Ovary (tissue), 9 donors: ENCODE data around the gene CDK4. TPM values are rescaled to one million over a fixed set of nuclear protein-coding genes. Genes with fewer than 3 reads are reported as not detected.
A peak's percentile ranks its signal among the peaks of the same experiment; 100 is the strongest.

Source experiments
- DNase-seq, 5 donors: peaks; one replicate each; pipeline ENCODE4 v3.0.0-alpha.2; 2019 to 2020
- H3K27ac ChIP-seq, 2 donors: fragments of 200-600 bp; one replicate each; pipeline versions ENCODE4 v1.5.1 to v1.8.0; 2019 to 2022
- H3K27me3 ChIP-seq: fragments of 200-600 bp; one replicate; pipeline ENCODE4 v1.8.0; 2022
- H3K36me3 ChIP-seq: fragments of 200-600 bp; sonication (generic); one replicate; pipeline ENCODE4 v1.5.1; 2019
- H3K4me1 ChIP-seq: one replicate; pipeline ENCODE4 v1.8.1; 2013; ENCODE audit warnings: mild to moderate bottlenecking, moderate library complexity; ENCODE audit not compliant: insufficient read depth
- H3K4me3 ChIP-seq: fragments of 200-600 bp; sonication (generic); one replicate; pipeline ENCODE4 v1.5.1; 2017
- H3K9me3 ChIP-seq, 2 donors: fragments of 200-600 bp in 1 of 2; sonication (generic) in 1 of 2; one replicate each; pipeline versions ENCODE4 v1.5.1 to v1.8.1; 2013 to 2019; ENCODE audit warnings: mild to moderate bottlenecking in 1 of 2, moderate library complexity in 1 of 2
- CTCF ChIP-seq, 3 donors: fragments of 450-650 bp in 2 of 3; fragments of 200-600 bp in 1 of 3; IDR thresholded peaks; one replicate each; pipeline versions ENCODE4 v1.5.1 to v1.8.0; 2016 to 2022; ENCODE audit warnings: antibody characterized with exemption in 3 of 3, mild to moderate bottlenecking in 1 of 3
- EP300 ChIP-seq: sonication (generic); formaldehyde crosslinking; IDR thresholded peaks from one replicate; pipeline ENCODE4 v1.6.1; 2017; ENCODE audit warnings: antibody characterized with exemption
- POLR2A ChIP-seq: fragments of 450-650 bp; IDR thresholded peaks from one replicate; pipeline ENCODE4 v1.6.1; 2017; ENCODE audit warnings: antibody characterized with exemption, mild to moderate bottlenecking, moderate library complexity
- WGBS, 3 donors: extraction: QIAGEN DNeasy Blood & Tissue Kit in 1 of 3; methylation state at CpG; one replicate each; pipeline versions ENCODE4 v1.1.5 to v1.1.7; 2013 to 2017; 5-methylcytosine and 5-hydroxymethylcytosine counted together
- intact Hi-C, 4 donors: fragments of 100-400 bp; cut with DNase I; formaldehyde crosslinking; loops; one replicate each; pipeline versions ENCODE4 v1.11.0 to v1.15.1; 2022 to 2023
- polyA plus RNA-seq, 2 donors: library from polyadenylated mRNA; stranded (reverse); fragments of 200-250 nt in 1 of 2; fragments of 350-450 nt in 1 of 2; fragmentation: Illumina TruSeq in 1 of 2; extraction: RNeasy Lipid Tissue Mini Kit (QIAGEN cat#74804) in 1 of 2; gene quantifications; one replicate each; pipeline ENCODE4 v1.2.3, GENCODE V29; 2013 to 2014
- total RNA-seq, 7 donors: library from RNA; depleted of rRNA in 2 of 7; stranded (reverse); fragments of >200 nt in 2 of 7; fragmentation: NEBNext Ultra II Directional in 3 of 7; extraction: Animal tissue kit (Norgen Biotek cat#: 25700) in 3 of 7; gene quantifications; one replicate each; pipeline versions ENCODE4 v1.1.0 to v1.2.4, GENCODE V29; 2016 to 2023
- donor health status: DM: no; HTN: no; CAD: no; lungs with moderate emphysema.
- donor health status: DM: no; HTN: no; CAD: no.
- donor health status: Bipolar disorder and iron deficiency.
- donor health status: DM: yes; HTN: yes; CAD: no.
- donor health status: DM: no; HTN: no; CAD: no.
- donor health status: DM: yes; HTN: yes; CAD: no.

Gene CDK4
- total and polyA plus RNA-seq, 9 donors = 82.7 to 175 (median 122) TPM

GRCh38 chr12:57764662-57765002 lies 12.5 kb upstream of the CDK4 start:
- TF ChIP-seq CTCF (IDR thresholded peaks at IDR 0.05) (no peak), EP300 (no peak), POLR2A (no peak)
- DNase-seq = no peak
- intact Hi-C loops = no loop called here
- no peaks in the 10 kb centered on the region for H3K36me3 ChIP-seq
- peaks cover 12% of the 10 kb centered on the region for H3K4me1 ChIP-seq
- no peaks in the 10 kb centered on the region for H3K27me3 ChIP-seq
- H3K9me3 ChIP-seq = no peaks in the 10 kb centered on the region
- H3K4me3 ChIP-seq = peak overlapping the region; percentile 6
- H3K27ac ChIP-seq = no peak overlapping the region
- 18 to 19% (median 18%) methylated on average over 17 of the region's 17 CpGs for WGBS, 3 donors

- no peak for TF ChIP-seq EP300
- TF ChIP-seq CTCF (IDR thresholded peaks at IDR 0.05) = no peak
- TF ChIP-seq POLR2A = no peak
- intact Hi-C loops = no loop called here
- DNase-seq = no peak
- H3K27ac ChIP-seq = no peak overlapping the region
- 77 to 78% (median 77%) methylated on average over 6 of the region's 6 CpGs for WGBS, 3 donors
- H3K36me3 ChIP-seq = no peaks in the 10 kb centered on the region
- peaks cover 12% of the 10 kb centered on the region for H3K4me1 ChIP-seq
- H3K9me3 ChIP-seq = no peaks in the 10 kb centered on the region
- no peaks in the 10 kb centered on the region for H3K27me3 ChIP-seq
- H3K4me3 ChIP-seq = no peak overlapping the region
Measured at GRCh38 chr12:57763881-57764661, 12.0 kb upstream of the CDK4 start.

GRCh38 chr12:57762463-57762862 lies 10.4 kb upstream of the CDK4 start:
- Histone ChIP-seq H3K27me3 (no peaks in the 10 kb centered on the region), H3K9me3 (peaks cover 0 to 10% of the 10 kb centered on the region in 2 donors), H3K36me3 (no peaks in the 10 kb centered on the region), H3K27ac (no peak overlapping the region), H3K4me1 (peaks cover 12% of the 10 kb centered on the region), H3K4me3 (no peak overlapping the region)
- WGBS, 3 donors = 83 to 90% (median 88%) methylated on average over 2 of the region's 2 CpGs
- no peak for DNase-seq
- TF ChIP-seq EP300 (no peak), POLR2A (no peak), CTCF (IDR thresholded peaks at IDR 0.05) (no peak)
- intact Hi-C loops = no loop called here

GRCh38 chr12:57761391-57761998 lies 9.4 kb upstream of the CDK4 start:
- H3K27me3 ChIP-seq = no peaks in the 10 kb centered on the region
- DNase-seq = no peak
- H3K27ac ChIP-seq = no peak overlapping the region
- peaks cover 7% of the 10 kb centered on the region for H3K4me1 ChIP-seq
- intact Hi-C loops = no loop called here
- H3K36me3 ChIP-seq = no peaks in the 10 kb centered on the region
- peaks cover 0 to 10% of the 10 kb centered on the region in 2 donors for H3K9me3 ChIP-seq
- TF ChIP-seq EP300 (no peak), CTCF (IDR thresholded peaks at IDR 0.05) (no peak), POLR2A (no peak)
- WGBS, 3 donors = 80 to 85% (median 83%) methylated on average over 4 of the region's 4 CpGs
- H3K4me3 ChIP-seq = no peak overlapping the region
